Ishikawa (cell line): ENCODE data around the gene ITGA11.

ENCODE experiments used
- CEBPB ChIP-seq: IDR thresholded peaks from 2 replicates; pipeline ENCODE4 v1.6.1; 2012
- CREB1 ChIP-seq: IDR thresholded peaks from 2 replicates; pipeline ENCODE4 v1.6.1; 2012; ENCODE audit warnings: low read depth
- EGR1 ChIP-seq: IDR thresholded peaks from 2 replicates; pipeline ENCODE4 v1.6.1; 2012
- EP300 ChIP-seq: IDR thresholded peaks from 2 replicates; pipeline ENCODE4 v1.6.1; 2012; ENCODE audit warnings: borderline replicate concordance
- FOXM1 ChIP-seq: IDR thresholded peaks from 2 replicates; pipeline ENCODE4 v1.6.1; 2012; ENCODE audit warnings: low read depth, borderline replicate concordance
- NFIC ChIP-seq: IDR thresholded peaks from 2 replicates; pipeline ENCODE4 v1.6.1; 2012
- RAD21 ChIP-seq: IDR thresholded peaks from 2 replicates; pipeline ENCODE4 v1.6.1; 2012; ENCODE audit warnings: low read depth
- TAF1 ChIP-seq: IDR thresholded peaks from 2 replicates; pipeline ENCODE4 v1.6.1; 2012; ENCODE audit warnings: low read depth, mild to moderate bottlenecking
- TCF12 ChIP-seq: IDR thresholded peaks from 2 replicates; pipeline ENCODE4 v1.6.1; 2012; ENCODE audit warnings: low read depth
- TEAD4 ChIP-seq: IDR thresholded peaks from 2 replicates; pipeline ENCODE4 v1.6.1; 2012
- YY1 ChIP-seq: IDR thresholded peaks from 2 replicates; pipeline ENCODE4 v1.6.1; 2012; ENCODE audit warnings: low read depth
- ZBTB7A ChIP-seq: IDR thresholded peaks from 2 replicates; pipeline ENCODE4 v1.6.1; 2012; ENCODE audit warnings: low read depth
- TF ChIP-seq, protein P1 (sequence below): IDR thresholded peaks from 2 replicates; pipeline ENCODE4 v1.6.1; 2012
- TF ChIP-seq, protein P2 (sequence below): IDR thresholded peaks from 2 replicates; pipeline ENCODE4 v1.6.1; 2012; ENCODE audit warnings: low read depth, mild to moderate bottlenecking
- TF ChIP-seq, protein P3 (sequence below): IDR thresholded peaks from 2 replicates; pipeline ENCODE4 v1.6.1; 2012

Gene ITGA11

DNA sequence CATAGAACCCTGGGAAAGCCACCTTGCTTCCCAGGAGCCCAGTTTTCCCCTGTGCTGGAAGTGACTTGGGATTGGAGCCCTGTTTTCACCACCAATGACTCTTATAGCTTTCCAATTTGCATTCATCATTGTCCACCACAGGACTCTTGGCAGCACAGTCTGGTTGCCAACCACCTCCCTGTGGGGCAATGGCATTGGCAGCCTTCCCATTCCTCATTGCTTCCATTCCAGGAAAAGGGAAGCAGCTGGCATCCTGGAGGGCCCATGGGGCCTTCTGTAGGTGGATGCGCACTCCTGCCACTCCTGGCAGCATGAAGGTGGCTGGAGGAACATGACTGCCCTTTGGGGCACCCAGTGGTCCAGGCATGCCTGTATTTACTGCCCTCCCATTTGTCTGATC lies 96.7 kb downstream of the ITGA11 start:
- TF ChIP-seq NFIC (peak; percentile 53; the same call in 1 of the 2 replicates), TEAD4 (0 out of 2 replicates have a peak, but pooled peaks have one; percentile 15), CREB1 (no peak)

DNA sequence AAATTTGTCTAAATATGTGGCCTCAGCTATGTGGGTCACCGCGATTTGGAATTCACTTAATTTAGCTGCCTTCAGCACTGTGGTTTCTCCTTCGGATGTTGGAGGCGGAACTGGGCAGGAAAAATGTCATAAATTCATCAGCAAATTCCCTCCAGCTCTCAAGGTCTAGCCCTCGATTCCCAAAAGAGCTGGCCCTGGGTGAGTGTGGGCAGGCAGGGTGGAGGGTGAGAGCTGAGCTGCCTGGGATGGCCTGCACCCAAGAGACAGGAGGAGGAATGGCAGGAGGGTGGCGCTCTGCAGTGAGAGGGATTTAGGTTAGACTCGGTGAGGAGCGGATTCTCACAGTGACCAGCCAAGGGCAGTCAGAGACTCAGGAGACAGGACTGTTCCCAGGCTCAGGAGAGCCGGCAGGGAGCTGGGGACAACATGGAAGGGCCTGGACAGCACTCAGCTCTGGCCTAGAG lies 97.3 kb downstream of the ITGA11 start:
- TF ChIP-seq, protein P1, sequence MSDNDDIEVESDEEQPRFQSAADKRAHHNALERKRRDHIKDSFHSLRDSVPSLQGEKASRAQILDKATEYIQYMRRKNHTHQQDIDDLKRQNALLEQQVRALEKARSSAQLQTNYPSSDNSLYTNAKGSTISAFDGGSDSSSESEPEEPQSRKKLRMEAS, result no peak

- TF ChIP-seq RAD21, result no peak
- no peak for TF ChIP-seq EGR1
- no peak for TF ChIP-seq CREB1
- TF ChIP-seq TCF12, result no peak
- TF ChIP-seq, protein P2, sequence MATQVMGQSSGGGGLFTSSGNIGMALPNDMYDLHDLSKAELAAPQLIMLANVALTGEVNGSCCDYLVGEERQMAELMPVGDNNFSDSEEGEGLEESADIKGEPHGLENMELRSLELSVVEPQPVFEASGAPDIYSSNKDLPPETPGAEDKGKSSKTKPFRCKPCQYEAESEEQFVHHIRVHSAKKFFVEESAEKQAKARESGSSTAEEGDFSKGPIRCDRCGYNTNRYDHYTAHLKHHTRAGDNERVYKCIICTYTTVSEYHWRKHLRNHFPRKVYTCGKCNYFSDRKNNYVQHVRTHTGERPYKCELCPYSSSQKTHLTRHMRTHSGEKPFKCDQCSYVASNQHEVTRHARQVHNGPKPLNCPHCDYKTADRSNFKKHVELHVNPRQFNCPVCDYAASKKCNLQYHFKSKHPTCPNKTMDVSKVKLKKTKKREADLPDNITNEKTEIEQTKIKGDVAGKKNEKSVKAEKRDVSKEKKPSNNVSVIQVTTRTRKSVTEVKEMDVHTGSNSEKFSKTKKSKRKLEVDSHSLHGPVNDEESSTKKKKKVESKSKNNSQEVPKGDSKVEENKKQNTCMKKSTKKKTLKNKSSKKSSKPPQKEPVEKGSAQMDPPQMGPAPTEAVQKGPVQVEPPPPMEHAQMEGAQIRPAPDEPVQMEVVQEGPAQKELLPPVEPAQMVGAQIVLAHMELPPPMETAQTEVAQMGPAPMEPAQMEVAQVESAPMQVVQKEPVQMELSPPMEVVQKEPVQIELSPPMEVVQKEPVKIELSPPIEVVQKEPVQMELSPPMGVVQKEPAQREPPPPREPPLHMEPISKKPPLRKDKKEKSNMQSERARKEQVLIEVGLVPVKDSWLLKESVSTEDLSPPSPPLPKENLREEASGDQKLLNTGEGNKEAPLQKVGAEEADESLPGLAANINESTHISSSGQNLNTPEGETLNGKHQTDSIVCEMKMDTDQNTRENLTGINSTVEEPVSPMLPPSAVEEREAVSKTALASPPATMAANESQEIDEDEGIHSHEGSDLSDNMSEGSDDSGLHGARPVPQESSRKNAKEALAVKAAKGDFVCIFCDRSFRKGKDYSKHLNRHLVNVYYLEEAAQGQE, result no peak
- TF ChIP-seq TAF1, result no peak
- TF ChIP-seq, protein P3, sequence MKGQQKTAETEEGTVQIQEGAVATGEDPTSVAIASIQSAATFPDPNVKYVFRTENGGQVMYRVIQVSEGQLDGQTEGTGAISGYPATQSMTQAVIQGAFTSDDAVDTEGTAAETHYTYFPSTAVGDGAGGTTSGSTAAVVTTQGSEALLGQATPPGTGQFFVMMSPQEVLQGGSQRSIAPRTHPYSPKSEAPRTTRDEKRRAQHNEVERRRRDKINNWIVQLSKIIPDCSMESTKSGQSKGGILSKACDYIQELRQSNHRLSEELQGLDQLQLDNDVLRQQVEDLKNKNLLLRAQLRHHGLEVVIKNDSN, result no peak
- no peak for TF ChIP-seq ZBTB7A
- no peak for TF ChIP-seq NFIC
- no peak for TF ChIP-seq FOXM1
- TF ChIP-seq, protein P1, result no peak
- TF ChIP-seq TEAD4, result no peak
- no peak for TF ChIP-seq YY1
- TF ChIP-seq EP300, result no peak
- no peak for TF ChIP-seq CEBPB
These were observed 98.0 kb downstream of the ITGA11 start for GRCh38 chr15:68333775-68334470.

- no peak for TF ChIP-seq CEBPB
- TF ChIP-seq RAD21, result no peak
- no peak for TF ChIP-seq NFIC
- TF ChIP-seq YY1, result no peak
- no peak for TF ChIP-seq EP300
These were observed 99.7 kb downstream of the ITGA11 start for GRCh38 chr15:68332266-68332665.

DNA sequence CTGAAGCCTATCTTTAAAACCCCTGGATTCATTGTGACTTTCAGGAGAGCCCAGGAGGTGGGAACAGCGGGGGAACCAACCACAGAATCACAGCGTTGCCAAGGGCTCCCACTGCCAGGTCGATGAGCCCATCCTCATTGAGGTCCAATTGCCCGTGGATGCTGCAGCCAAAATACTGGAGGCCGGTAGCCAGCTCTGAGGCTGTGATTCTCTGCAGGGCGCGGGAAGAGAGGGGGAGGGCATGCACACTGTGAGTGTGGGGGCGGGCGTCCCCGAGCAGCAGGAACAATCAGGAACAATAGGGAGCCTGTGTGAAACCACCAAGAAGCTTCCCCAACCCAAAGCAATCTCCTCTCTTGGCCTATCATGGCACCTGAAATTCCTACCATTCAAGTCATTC lies 101.1 kb downstream of the ITGA11 start:
- TF ChIP-seq, protein P2, result no peak
- peak; percentile 61; the same call in 1 of the 2 replicates for TF ChIP-seq EGR1

- TF ChIP-seq TCF12 (no peak), CEBPB (no peak), CREB1 (no peak), YY1 (no peak), TEAD4 (no peak), TAF1 (no peak), RAD21 (no peak), ZBTB7A (no peak), NFIC (no peak), EGR1 (no peak), EP300 (no peak), FOXM1 (no peak)
- TF ChIP-seq, protein P2, result no peak
- TF ChIP-seq, protein P1, result no peak
- TF ChIP-seq, protein P3, result no peak
These were observed 101.5 kb downstream of the ITGA11 start for GRCh38 chr15:68330416-68330815.
